HCEC 1CT (cell line): ENCODE results near the gene NCOA1.
"Not testable (repeated sequence)": the region's sequence is repeated elsewhere in the genome, so short reads cannot be mapped to it uniquely, and the experiment has no call there.

ENCODE experiments used
- DNase-seq: peaks from one replicate; pipeline ENCODE4 v3.0.0-alpha.2; 2017

Gene NCOA1

GRCh38 chr2:24754985-24755705 lies 264.1 kb downstream of the NCOA1 start:
- DNase-seq = no peak

DNA sequence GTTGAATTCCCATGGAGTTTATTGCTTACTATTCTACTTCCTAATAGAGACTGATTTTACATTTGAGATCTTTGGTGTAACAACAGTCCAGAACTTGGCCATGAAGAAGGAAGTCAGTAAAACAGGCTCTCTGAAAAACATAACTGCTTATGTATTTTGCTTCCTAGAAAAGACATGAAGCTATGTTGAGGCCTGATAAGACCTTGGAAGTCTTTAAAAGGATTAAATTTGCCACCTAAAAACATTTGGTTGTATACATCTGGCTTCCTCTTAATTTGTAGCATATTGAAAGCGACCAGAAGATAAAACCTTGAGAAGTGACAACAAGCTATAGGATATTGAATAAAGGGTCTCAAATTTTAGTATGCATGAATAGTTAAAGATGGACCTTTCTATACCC lies 265.7 kb downstream of the NCOA1 start:
- no peak for DNase-seq

DNA sequence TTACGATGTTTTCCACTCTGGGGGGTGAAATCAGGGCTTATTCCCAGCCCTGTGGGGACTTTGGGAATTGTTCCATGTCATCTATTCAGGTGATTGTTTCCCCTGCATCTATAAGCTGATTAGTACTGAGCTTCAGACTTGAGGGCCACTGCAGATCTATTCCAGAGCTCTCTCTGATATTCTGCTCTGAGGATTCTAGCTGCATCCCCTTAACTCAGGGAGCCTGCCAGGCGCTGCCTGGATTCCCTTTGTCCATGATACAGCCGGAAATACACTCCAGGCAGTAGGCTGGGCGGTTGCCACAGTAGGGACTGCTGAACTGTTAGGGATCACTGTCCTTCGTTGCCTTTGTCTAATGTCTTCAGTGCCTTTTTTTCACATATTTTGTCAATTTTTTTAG lies 270.8 kb downstream of the NCOA1 start:
- DNase-seq = no peak

DNA sequence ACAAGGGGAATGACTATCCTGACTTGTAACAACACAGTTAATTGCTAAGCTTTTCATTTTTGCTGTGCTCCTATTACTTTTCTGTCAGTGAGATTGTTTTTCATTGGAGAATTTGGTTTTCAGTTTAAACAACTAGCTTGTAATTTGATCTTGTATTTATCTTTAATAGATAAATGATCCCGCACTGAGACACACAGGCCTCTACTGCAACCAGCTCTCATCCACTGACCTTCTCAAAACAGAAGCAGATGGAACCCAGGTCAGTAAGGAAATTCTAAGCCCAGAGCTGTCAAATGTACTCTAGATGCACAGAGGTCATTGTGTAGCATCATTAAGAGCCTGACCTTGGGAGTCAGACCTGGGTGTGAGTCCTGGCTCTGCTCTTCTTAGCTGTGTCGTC lies 271.5 kb downstream of the NCOA1 start:
- no peak for DNase-seq

- DNase-seq = no peak
Observed at GRCh38 chr2:24763843-24764242, 272.8 kb downstream of the NCOA1 start.

GRCh38 chr2:24766609-24767008 lies 275.6 kb downstream of the NCOA1 start:
- no peak for DNase-seq

GRCh38 chr2:24768013-24768412 lies 277.0 kb downstream of the NCOA1 start:
- no peak for DNase-seq

- DNase-seq = no peak
Observed at GRCh38 chr2:24768601-24769000, 277.5 kb downstream of the NCOA1 start.

DNA sequence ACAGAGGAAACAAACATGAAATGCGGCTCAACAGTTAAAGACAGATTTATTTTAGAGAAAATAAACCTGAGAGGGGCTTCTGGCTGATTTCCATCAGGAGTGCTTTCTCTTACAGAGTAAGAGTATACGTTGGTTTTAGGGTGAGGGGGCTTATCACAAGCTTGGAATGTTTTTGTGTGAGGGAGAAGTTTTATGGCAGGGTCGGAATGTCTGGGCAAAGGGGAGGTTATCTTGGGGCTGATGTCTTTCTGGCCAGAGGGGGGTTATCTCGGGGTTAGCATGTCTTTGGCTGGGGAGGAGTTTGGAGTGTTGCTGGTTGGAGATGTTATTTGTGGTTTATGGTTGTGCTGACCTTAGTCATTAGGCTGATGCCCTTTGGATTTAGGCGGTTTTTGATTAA lies 280.0 kb downstream of the NCOA1 start:
- DNase-seq = no peak

DNA sequence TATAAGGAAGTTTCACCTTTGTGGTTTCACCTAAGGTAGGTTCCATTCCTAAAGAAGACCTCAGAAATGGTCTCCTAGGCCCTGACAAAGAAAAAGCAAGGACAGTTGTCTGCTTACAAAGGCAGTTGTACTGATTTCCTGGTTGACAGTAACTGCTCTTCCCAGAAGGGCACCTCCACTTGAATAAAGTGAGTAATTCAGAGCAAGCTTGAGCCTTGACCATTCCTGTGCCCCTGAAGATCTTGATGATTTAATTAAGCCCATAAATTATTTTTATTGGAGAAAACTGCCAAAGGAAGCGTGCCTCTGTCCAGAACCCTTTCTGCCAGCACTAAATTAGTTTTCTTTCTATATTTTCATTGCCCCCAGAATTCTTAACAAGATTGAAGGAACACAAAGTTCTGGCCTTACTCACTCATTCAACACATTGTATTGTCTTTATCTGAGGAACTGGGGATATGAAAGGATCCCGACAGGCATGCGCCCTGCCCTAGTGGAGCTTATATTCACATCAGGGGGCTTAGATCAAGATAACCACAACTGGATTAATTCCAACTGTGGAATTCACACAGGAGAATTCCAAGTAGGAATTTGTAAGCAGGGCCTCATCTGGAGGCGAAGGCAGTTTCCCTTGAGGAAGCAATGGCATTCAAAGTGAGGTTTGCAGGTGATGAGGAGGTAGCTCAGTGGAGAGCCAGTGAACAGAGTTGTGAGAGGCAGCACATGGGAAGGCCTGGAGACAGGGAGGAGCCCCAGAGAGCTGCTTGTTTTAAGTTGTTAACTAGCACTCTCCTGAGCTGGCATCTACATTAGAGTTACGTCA lies 280.9 kb downstream of the NCOA1 start:
- no peak for DNase-seq

DNA sequence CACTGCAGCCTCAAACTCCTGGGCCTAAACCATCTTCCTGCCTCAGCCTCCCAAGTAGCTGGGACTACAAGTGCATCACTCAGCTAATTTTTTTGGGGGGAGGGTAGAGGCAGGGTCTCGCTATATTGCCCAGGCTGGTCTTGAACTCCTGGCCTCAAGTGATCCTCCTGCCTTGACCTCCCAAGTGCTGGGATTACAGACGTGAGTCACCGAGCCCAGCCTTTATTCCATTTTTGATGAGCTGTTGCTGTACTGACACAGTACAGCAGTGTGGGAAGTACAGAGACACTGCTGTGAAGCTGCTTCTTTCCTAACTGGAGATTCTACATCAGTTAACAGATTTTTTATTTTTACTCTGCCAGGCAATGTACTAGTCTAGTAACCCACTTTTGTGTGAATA lies 283.3 kb downstream of the NCOA1 start:
- DNase-seq = no peak

- DNase-seq = no peak
Observed at GRCh38 chr2:24779116-24779515, 288.1 kb downstream of the NCOA1 start.

GRCh38 chr2:24783641-24784040 lies 292.6 kb downstream of the NCOA1 start:
- DNase-seq = no peak

DNA sequence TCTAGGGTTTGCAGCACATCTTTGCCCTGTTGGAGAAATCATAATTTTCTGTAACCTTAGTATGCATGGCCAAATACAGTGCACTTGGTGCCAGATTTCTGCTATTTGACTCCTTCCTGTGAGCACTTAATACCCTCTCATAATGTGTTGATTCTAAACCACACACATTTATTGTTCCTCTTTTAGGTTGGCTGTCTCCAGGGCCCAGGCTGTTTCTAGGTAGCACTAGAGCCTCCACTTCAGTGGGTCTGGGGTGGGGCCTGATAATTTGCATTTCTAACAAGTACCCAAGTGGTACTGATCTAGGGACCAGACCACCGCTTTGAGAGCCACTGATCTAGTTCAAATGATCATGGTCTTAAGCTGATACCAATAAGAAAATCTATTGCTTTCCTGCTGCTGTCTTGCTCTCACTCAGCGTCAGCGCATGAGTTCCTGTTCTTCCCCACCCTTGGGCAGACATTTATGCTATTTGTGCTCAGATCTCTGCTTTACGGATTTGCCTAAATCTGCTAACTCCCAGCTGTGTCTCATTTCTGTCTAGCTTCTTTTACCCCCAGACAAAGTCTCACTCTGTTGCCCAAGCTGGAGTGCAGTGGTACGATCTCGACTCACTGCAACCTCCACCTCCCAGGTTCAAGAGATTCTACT lies 294.7 kb downstream of the NCOA1 start:
- DNase-seq = no peak

DNA sequence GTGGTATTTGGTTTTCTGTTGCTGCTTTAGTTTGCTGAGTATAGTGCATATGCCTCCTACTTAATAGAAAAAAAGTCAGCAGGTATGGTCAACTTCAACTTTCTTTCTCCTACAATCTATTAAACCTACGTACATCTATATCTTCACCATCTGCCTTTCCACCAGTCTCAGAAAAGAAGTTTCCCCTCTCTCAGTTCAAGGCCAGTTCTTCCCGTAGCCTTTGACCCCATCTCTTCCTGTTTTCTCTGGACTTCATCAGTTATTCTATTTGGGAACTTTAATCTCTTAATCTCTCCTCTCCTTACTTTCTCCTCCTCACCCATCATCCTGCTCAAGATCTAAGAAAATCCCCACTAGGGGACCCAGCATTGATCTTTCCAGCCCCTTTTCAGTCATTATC lies 296.5 kb downstream of the NCOA1 start:
- DNase-seq = no peak

DNA sequence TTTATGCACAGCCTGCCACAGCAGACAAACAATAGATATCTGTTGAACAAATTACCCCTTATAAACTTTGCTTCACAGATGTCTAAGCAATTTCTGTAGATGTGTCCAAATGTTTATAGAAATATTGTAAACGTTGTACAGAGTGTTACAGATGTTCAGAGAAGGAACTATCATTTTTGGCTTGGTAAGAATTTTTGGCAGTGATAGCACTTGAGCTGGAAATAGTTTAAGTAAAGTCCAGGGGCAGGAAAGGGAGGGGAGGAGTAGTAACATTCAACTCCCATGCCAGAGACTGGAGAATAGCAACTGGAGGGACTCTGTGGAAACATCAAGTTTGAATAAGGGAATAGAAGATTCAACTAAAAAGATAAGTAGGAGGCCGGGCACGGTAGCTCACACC lies 297.8 kb downstream of the NCOA1 start:
- no peak for DNase-seq

- DNase-seq = no peak
Observed at GRCh38 chr2:24791452-24791851, 300.4 kb downstream of the NCOA1 start.

DNA sequence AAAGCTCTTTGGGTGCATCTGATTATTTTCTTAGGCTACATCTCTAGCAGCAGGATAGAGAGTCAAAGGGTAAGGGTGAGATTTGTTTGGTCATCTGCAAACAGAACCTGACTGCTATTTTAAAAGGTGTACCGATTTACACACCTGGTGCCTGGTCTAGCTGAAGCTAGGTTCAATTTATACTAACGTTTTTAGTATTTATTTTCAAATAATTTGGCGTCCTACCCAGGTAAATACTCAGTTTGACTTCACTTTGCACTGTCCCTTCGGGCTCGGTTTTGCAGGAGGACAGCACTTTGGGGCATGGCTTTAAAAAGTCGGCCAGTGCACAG lies 301.5 kb downstream of the NCOA1 start:
- DNase-seq = no peak

GRCh38 chr2:24792874-24793760 lies 302.1 kb downstream of the NCOA1 start, which contains the start of the genes CENPO and PTRHD1:
TSS of gene CENPO (plus strand) at chr2:24793425. CDS start at chr2:24793920, 495 bp downstream.
TSS of gene PTRHD1 (minus strand) at chr2:24793391. CDS start at chr2:24793377, 14 bp downstream.
- DNase-seq = peak; percentile 98

DNA sequence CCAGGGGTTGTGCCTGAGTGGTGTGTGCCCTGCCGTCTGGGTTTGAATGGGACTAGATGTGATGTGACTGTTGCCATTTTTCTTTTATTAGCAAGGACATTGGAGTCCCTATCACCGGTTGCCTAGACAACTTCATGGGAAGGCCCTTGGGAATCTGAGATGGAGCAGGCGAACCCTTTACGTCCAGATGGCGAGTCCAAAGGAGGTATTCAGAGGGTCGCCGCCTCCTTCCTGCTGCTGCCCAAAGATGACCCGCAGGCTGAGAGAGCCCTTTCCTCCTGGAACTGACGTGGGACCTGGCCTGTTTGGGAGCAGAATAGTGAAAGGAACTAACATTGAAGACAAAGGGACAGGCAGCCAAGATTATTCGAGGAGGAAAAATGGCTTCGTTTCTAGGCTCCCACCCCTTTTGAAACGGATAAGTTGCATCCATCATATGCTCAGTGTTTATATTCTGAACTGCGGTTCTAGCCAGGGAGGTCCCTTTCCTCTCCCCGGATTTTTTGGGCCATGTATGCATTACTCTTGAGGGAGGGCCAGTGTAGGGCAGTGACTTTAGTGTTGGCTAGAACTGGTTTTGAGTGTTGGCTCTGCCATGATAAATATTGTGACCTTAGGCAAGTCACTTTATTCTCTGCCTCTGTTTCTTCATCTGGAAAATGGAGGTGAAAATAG lies 302.8 kb downstream of the NCOA1 start:
- DNase-seq = peak; percentile 49

GRCh38 chr2:24797644-24798043 lies 306.6 kb downstream of the NCOA1 start:
- no peak for DNase-seq

DNA sequence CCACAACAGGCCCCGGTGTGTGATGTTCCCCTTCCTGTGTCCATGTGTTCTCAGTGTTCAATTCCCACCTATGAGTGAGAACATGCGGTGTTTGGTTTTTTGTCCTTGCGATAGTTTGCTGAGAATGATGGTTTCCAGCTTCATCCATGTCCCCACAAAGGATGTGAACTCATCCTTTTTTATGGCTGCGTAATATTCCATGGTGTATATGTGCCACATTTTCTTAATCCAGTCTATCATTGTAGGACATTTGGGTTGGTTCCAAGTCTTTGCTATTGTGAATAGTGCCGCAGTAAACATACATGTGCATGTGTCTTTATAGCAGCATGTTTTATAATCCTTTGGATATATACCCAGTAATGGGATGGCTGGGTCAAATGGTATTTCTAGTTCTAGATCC lies 309.4 kb downstream of the NCOA1 start:
- not testable (repeated sequence) for DNase-seq
